Gastrocnemius medialis (tissue), 4 donors: ENCODE data around the gene KIAA1217. TPM values are rescaled to one million over a fixed set of nuclear protein-coding genes. Genes with fewer than 3 reads are reported as not detected.

Experiments used
- ATAC-seq, 2 donors: fragments of 150-250 bp; one replicate each; pipeline ENCODE4 v1.9.1; 2016
- DNase-seq, 2 donors: peaks; one replicate each; pipeline ENCODE4 v3.0.0-alpha.2; 2019
- H3K27ac ChIP-seq, 4 donors: fragments of 200-600 bp; sonication (generic); 1 replicate in 1 of 4; 2 replicates in 3 of 4; pipeline ENCODE4 v1.5.1; 2016 to 2018; ENCODE audit warnings: mild to moderate bottlenecking in 2 of 4, moderate library complexity in 1 of 4
- H3K27me3 ChIP-seq, 3 donors: fragments of 200-600 bp; sonication (generic) in 2 of 3; 1 replicate in 1 of 3; 2 replicates in 2 of 3; pipeline versions ENCODE4 v1.5.1 to v1.6.0; 2016 to 2019; ENCODE audit warnings: mild to moderate bottlenecking in 1 of 3, moderate library complexity in 1 of 3
- H3K36me3 ChIP-seq, 2 donors: fragments of 200-600 bp; sonication (generic) in 1 of 2; one replicate each; pipeline ENCODE4 v1.5.1; 2017 to 2018
- H3K4me1 ChIP-seq, 2 donors: fragments of 200-600 bp; sonication (generic) in 1 of 2; one replicate each; pipeline ENCODE4 v1.5.1; 2016 to 2017; ENCODE audit warnings: mild to moderate bottlenecking in 2 of 2
- H3K4me3 ChIP-seq, 4 donors: fragments of 200-600 bp; sonication (generic) in 3 of 4; 1 replicate in 1 of 4; 2 replicates in 3 of 4; pipeline ENCODE4 v1.5.1; 2016 to 2019; ENCODE audit warnings: mild to moderate bottlenecking in 2 of 4
- H3K9me3 ChIP-seq, 3 donors: fragments of 200-600 bp; sonication (generic) in 2 of 3; 1 replicate in 1 of 3; 2 replicates in 2 of 3; pipeline ENCODE4 v1.5.1; 2016 to 2019
- POLR2A ChIP-seq, 2 donors: fragments of 450-650 bp; IDR thresholded peaks; one replicate each; pipeline ENCODE4 v1.6.1; 2017; ENCODE audit warnings: antibody characterized with exemption in 2 of 2, mild to moderate bottlenecking in 2 of 2, moderate library complexity in 2 of 2
- in situ Hi-C, 4 donors: fragments of 200-750 bp; cut with MboI; loops; one replicate each; pipeline versions ENCODE4 v1.15.0 to v1.8.0; 2017; ENCODE audit warnings: low sequenced_read_pairs in 4 of 4
- intact Hi-C: fragments of 100-400 bp; cut with DNase I; formaldehyde crosslinking; loops from one replicate; pipeline ENCODE4 v1.15.1; 2023; ENCODE audit warnings: low total_unique reads
- total RNA-seq, 4 donors: library from RNA; depleted of rRNA; stranded (reverse); fragments of >200 nt; gene quantifications; one replicate each; pipeline versions ENCODE4 v1.1.0 to v1.2.3, GENCODE V29; 2016
- TF ChIP-seq, protein P1 (sequence below), 5 experiments: fragments of 450-650 bp in 3 of 5; fragments of 200-600 bp in 2 of 5; sonication (generic) in 2 of 5; IDR thresholded peaks in 4 of 5; conservative IDR thresholded peaks in 1 of 5; 1 replicate in 4 of 5; 2 replicates in 1 of 5; pipeline ENCODE4 v1.5.1; 2016 to 2019; ENCODE audit warnings: antibody characterized with exemption in 5 of 5, mild to moderate bottlenecking in 3 of 5, moderate library complexity in 3 of 5

The KIAA1217 gene
- total RNA-seq, 4 donors from 2014 or later = 152 to 266 (median 155) TPM

DNA sequence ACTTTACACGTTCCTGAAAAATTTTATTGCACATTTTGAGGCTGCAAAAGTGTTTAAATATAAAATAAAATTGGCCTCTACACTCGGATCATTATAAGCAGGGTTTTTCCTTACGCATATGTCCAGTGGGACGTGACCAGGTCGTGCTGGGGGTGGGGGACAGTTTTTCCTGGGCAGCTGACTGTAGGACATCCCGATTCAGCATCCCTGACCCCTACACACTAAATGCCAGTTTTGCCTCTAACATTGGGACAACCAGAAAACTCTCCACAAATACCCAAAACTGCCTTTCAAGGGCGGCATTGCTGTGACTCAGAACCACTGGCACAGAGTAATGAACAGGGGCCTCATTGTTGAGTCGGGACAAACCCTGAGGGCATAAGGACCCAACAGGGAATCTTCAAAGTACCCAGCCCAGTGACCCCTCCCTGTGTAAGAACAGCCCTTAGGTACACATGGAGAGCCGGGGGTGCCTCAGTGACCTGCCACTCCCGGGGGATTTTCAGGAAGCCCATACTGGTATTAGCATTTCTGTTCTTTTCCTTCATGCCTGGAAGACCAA lies 344.2 kb downstream of the KIAA1217 start:
- intact Hi-C loops = no loop called here
- H3K27ac ChIP-seq = no peak overlapping the region
- no peak overlapping the region for H3K4me3 ChIP-seq
- no peaks in the 10 kb centered on the region for H3K27me3 ChIP-seq
- TF ChIP-seq POLR2A (IDR thresholded peaks at IDR 0.05) = no peak
- TF ChIP-seq, protein P1, sequence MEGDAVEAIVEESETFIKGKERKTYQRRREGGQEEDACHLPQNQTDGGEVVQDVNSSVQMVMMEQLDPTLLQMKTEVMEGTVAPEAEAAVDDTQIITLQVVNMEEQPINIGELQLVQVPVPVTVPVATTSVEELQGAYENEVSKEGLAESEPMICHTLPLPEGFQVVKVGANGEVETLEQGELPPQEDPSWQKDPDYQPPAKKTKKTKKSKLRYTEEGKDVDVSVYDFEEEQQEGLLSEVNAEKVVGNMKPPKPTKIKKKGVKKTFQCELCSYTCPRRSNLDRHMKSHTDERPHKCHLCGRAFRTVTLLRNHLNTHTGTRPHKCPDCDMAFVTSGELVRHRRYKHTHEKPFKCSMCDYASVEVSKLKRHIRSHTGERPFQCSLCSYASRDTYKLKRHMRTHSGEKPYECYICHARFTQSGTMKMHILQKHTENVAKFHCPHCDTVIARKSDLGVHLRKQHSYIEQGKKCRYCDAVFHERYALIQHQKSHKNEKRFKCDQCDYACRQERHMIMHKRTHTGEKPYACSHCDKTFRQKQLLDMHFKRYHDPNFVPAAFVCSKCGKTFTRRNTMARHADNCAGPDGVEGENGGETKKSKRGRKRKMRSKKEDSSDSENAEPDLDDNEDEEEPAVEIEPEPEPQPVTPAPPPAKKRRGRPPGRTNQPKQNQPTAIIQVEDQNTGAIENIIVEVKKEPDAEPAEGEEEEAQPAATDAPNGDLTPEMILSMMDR (IDR thresholded peaks at IDR 0.05 in 4 of 5, conservative IDR thresholded peaks at IDR 0.05 in 1 of 5) = no peak
- DNase-seq (no peak), ATAC-seq (no peak)
- H3K9me3 ChIP-seq = no peaks in the 10 kb centered on the region
- H3K4me1 ChIP-seq = peaks cover 13 to 18% of the 10 kb centered on the region in 2 donors
- in situ Hi-C loops = loop anchor here in 3 of 4 donors (25.0 kb wide), 4 partner anchors 566 to 1391 kb away; no protein-coding TSS in a partner anchor
- peaks cover 0 to 7% of the 10 kb centered on the region in 2 donors for H3K36me3 ChIP-seq

DNA sequence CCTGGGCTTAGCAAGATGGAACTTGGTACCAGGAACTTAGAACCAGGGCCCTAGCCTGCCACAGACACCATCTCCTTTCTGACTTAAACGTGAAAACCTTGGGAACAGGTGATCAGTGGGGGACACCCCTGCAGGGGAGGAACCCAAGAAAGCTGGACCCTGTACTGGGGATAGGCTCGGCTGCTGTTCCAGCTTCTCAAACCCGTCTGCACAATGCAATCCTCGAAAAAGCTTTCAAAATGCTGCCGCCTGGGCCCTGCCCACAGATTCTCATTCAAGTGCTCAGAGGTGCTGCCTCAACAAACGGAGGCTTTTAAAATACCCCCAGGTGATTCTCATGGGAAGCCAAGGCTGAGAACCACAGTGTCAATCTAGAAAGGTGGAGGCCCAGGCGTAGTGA lies 345.1 kb downstream of the KIAA1217 start:
- Histone ChIP-seq H3K9me3 (no peaks in the 10 kb centered on the region), H3K36me3 (no peaks in the 10 kb centered on the region), H3K27ac (no peak overlapping the region), H3K4me1 (peaks cover 13 to 18% of the 10 kb centered on the region in 2 donors), H3K4me3 (no peak overlapping the region), H3K27me3 (no peaks in the 10 kb centered on the region)
- intact Hi-C loops (no loop called here), in situ Hi-C loops (loop anchor here in 3 of 4 donors (25.0 kb wide), 4 partner anchors 567 to 1392 kb away; no protein-coding TSS in a partner anchor)
- DNase-seq (no peak), ATAC-seq (no peak)
- TF ChIP-seq POLR2A (IDR thresholded peaks at IDR 0.05) = no peak
- TF ChIP-seq, protein P1 (IDR thresholded peaks at IDR 0.05 in 4 of 5, conservative IDR thresholded peaks at IDR 0.05 in 1 of 5) = no peak

DNA sequence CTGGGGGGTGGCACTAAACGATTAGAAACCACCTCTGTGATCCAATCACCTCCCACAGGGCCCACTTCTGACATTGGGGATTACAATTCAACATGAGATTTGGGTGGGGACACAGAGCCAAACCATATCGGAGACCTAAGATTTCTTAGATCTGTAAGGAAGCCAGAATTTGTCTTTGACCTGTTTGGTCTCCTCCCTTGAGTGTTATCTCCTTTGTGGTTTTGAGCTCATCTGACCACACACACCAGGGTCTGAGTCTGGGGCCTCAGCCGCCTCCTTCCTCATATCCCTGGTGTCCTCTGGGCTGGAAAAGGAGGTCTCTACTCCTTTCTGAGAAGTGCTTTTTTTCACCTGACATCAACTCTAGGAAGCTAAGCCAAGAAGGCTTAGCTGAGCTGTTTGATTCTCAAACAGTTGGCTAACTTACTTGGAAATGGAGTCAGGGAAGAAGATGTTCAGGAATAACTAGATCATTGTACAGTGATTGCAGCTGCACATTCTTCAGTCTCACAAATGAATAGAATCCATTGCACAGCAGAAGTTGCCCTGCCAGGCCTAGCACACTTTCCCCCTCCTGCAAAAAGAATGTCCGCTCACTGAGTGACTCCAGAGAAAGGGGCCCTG lies 347.3 kb downstream of the KIAA1217 start:
- no peaks in the 10 kb centered on the region for H3K36me3 ChIP-seq
- H3K9me3 ChIP-seq = no peaks in the 10 kb centered on the region
- H3K27ac ChIP-seq = no peak overlapping the region
- H3K4me3 ChIP-seq = no peak overlapping the region
- in situ Hi-C loops = loop anchor here in 3 of 4 donors (25.0 kb wide), 4 partner anchors 569 to 1394 kb away; no protein-coding TSS in a partner anchor
- no peak for TF ChIP-seq POLR2A (IDR thresholded peaks at IDR 0.05)
- no peak for DNase-seq
- intact Hi-C loops = loop anchor here (2.0 kb wide), 1 partner anchor 561 kb away; no protein-coding TSS in a partner anchor
- H3K4me1 ChIP-seq = peaks cover 16 to 24% of the 10 kb centered on the region in 2 donors
- no peaks in the 10 kb centered on the region for H3K27me3 ChIP-seq
- ATAC-seq = no peak

GRCh38 chr10:24556750-24557742 lies 348.1 kb downstream of the KIAA1217 start:
- peaks cover 24 to 32% of the 10 kb centered on the region in 2 donors for H3K4me1 ChIP-seq
- intact Hi-C loops (loop anchor here (2.0 kb wide), 1 partner anchor 562 kb away; no protein-coding TSS in a partner anchor), in situ Hi-C loops (loop anchor here in 3 of 4 donors (25.0 kb wide), 4 partner anchors 570 to 1395 kb away; no protein-coding TSS in a partner anchor)
- no peaks in the 10 kb centered on the region for H3K9me3 ChIP-seq
- DNase-seq (no peak), ATAC-seq (peak in 1 of 2 donors; percentile 45)
- no peak overlapping the region for H3K4me3 ChIP-seq
- no peaks in the 10 kb centered on the region for H3K36me3 ChIP-seq
- TF ChIP-seq, protein P1 (IDR thresholded peaks at IDR 0.05 in 4 of 5, conservative IDR thresholded peaks at IDR 0.05 in 1 of 5) = peak; percentile 58 to 73 (median 63)
- TF ChIP-seq POLR2A (IDR thresholded peaks at IDR 0.05) = no peak
- no peaks in the 10 kb centered on the region for H3K27me3 ChIP-seq
- H3K27ac ChIP-seq = no peak overlapping the region
